DMS 273 (cell line): ENCODE results near the gene GPATCH3.
"Not testable (repeated sequence)": the region's sequence is repeated elsewhere in the genome, so short reads cannot be mapped to it uniquely, and the experiment has no call there.

Experiments
- DNase-seq: peaks from one replicate; lab custom pipeline; 2025; ENCODE audit not compliant: unreplicated experiment; lab: John Stamatoyannopoulos, UW

GPATCH3 gene

GRCh38 chr1:26900001-26900814, at the start of gene GPATCH3:
Gene GPATCH3, minus strand, starts transcription at chr1:26900467. Its CDS starts 25 bp downstream, at chr1:26900442.
- DNase-seq, result peak; percentile 97

- no peak for DNase-seq
These were observed 49.7 kb upstream of the GPATCH3 start for GRCh38 chr1:26949926-26950319.

- no peak for DNase-seq
These were observed 49.1 kb upstream of the GPATCH3 start for GRCh38 chr1:26949266-26949925.

- not testable (repeated sequence) for DNase-seq
These were observed 48.4 kb upstream of the GPATCH3 start for GRCh38 chr1:26948725-26949057.

- no peak for DNase-seq
These were observed 46.0 kb upstream of the GPATCH3 start for GRCh38 chr1:26946270-26946669.

- no peak for DNase-seq
These were observed 45.5 kb upstream of the GPATCH3 start for GRCh38 chr1:26945728-26946127.

GRCh38 chr1:26945138-26945537, 44.9 kb upstream of the GPATCH3 start:
- DNase-seq, result no peak

GRCh38 chr1:26942656-26943055, 42.4 kb upstream of the GPATCH3 start:
- DNase-seq, result no peak

- no peak for DNase-seq
These were observed 41.0 kb upstream of the GPATCH3 start for GRCh38 chr1:26941311-26941710.

GRCh38 chr1:26938659-26939025, 38.4 kb upstream of the GPATCH3 start:
- DNase-seq, result no peak

- no peak for DNase-seq
These were observed 37.9 kb upstream of the GPATCH3 start for GRCh38 chr1:26938004-26938658.

- DNase-seq, result no peak
These were observed 36.6 kb upstream of the GPATCH3 start for GRCh38 chr1:26936823-26937222.

- no peak for DNase-seq
These were observed 32.3 kb upstream of the GPATCH3 start for GRCh38 chr1:26932531-26932930.

GRCh38 chr1:26923711-26924110, 23.4 kb upstream of the GPATCH3 start:
- DNase-seq, result no peak

- DNase-seq, result no peak
These were observed 22.6 kb upstream of the GPATCH3 start for GRCh38 chr1:26922901-26923300.

- no peak for DNase-seq
These were observed 22.1 kb upstream of the GPATCH3 start for GRCh38 chr1:26922431-26922729.

- peak; percentile 99 for DNase-seq
These were observed 21.5 kb upstream of the GPATCH3 start, which contains the start of gene NUDC for GRCh38 chr1:26921540-26922430. Gene NUDC, plus strand, starts transcription at chr1:26921743. Its CDS starts 106 bp downstream, at chr1:26921849.

- DNase-seq, result no peak
These were observed 20.9 kb upstream of the GPATCH3 start for GRCh38 chr1:26921126-26921539.

GRCh38 chr1:26915204-26915842, 15.1 kb upstream of the GPATCH3 start:
- peak; percentile 54 for DNase-seq

GRCh38 chr1:26913754-26914619, 13.7 kb upstream of the GPATCH3 start, which contains the start of gene NR0B2:
Gene NR0B2, minus strand, starts transcription at chr1:26913975. Its CDS starts 35 bp downstream, at chr1:26913940.
- DNase-seq, result peak; percentile 73
